ENCODE data around the gene FRRS1L.

- no peak for TF ChIP-seq CTCF (IDR thresholded peaks at IDR 0.05)
- TF ChIP-seq POLR2A (IDR thresholded peaks at IDR 0.05): no peak
Observed at GRCh38 chr9:109120204-109120789, 46.8 kb downstream of the FRRS1L start.
